Measurements from ENCODE around the gene MMP25. TPM values are rescaled to one million over a fixed set of nuclear protein-coding genes. Genes with fewer than 3 reads are reported as not detected.
A peak's percentile ranks its signal among the peaks of the same experiment; 100 is the strongest.

Gene MMP25
- total RNA-seq, 2 experiments from 2014 or later, result 1.1 to 1.5 TPM

GRCh38 chr16:3022208-3022683, 24.1 kb upstream of the MMP25 start:
- H3K36me3 Mint-ChIP-seq (ENCODE audit: low read depth), result peaks cover 14% of the 10 kb centered on the region
- ChIA-PET CTCF (interaction anchor here (0.8 to 10.5 kb wide), 7 partner anchors 9 to 109 kb away, joined by 3 to 135 read pairs (median 6); no protein-coding TSS in a partner anchor), POLR2A (interaction anchor here (0.9 kb wide), 2 partner anchors 42 to 104 kb away, joined by 3 to 4 read pairs; partner anchors contain the start of gene PKMYT1)
- intact Hi-C loops (cut with micrococcal nuclease), result no loop called here
- H3K27ac Mint-ChIP-seq, result peak overlapping the region; percentile 97
- peaks cover 2% of the 10 kb centered on the region for H3K27me3 Mint-ChIP-seq
- H3K9me3 Mint-ChIP-seq, result no peaks in the 10 kb centered on the region
- peaks cover 44% of the 10 kb centered on the region for H3K4me1 Mint-ChIP-seq (ENCODE audit: low read depth)
- no peak for TF ChIP-seq CTCF (IDR thresholded peaks at IDR 0.05)
- peak overlapping the region; percentile 77 for H3K4me3 Mint-ChIP-seq
- ATAC-seq, result peak; percentile 22
- peak; percentile 97 for DNase-seq

GRCh38 chr16:3022684-3023414, 23.5 kb upstream of the MMP25 start:
- peak overlapping the region; percentile 77 for H3K4me3 Mint-ChIP-seq
- ChIA-PET POLR2A (interaction anchor here (0.5 to 1.3 kb wide), 2 partner anchors 8 to 35 kb away, joined by 3 read pairs; no protein-coding TSS in a partner anchor), CTCF (interaction anchor here (0.8 to 10.5 kb wide), 8 partner anchors 8 to 112 kb away, joined by 3 to 135 read pairs (median 6); partner anchors contain the start of gene ZNF213)
- ATAC-seq, result no peak
- peak overlapping the region; percentile 97 for H3K27ac Mint-ChIP-seq
- TF ChIP-seq CTCF (IDR thresholded peaks at IDR 0.05), result no peak
- peak; percentile 52 for DNase-seq
- intact Hi-C loops (cut with micrococcal nuclease), result no loop called here
- H3K27me3 Mint-ChIP-seq, result peaks cover 2% of the 10 kb centered on the region
- H3K9me3 Mint-ChIP-seq, result no peaks in the 10 kb centered on the region
- H3K36me3 Mint-ChIP-seq (ENCODE audit: low read depth), result peaks cover 14% of the 10 kb centered on the region
- H3K4me1 Mint-ChIP-seq (ENCODE audit: low read depth), result peaks cover 48% of the 10 kb centered on the region

- H3K27me3 Mint-ChIP-seq, result peaks cover 4% of the 10 kb centered on the region
- H3K9me3 Mint-ChIP-seq, result no peaks in the 10 kb centered on the region
- peak overlapping the region; percentile 97 for H3K27ac Mint-ChIP-seq
- peaks cover 14% of the 10 kb centered on the region for H3K36me3 Mint-ChIP-seq (ENCODE audit: low read depth)
- intact Hi-C loops (cut with micrococcal nuclease), result no loop called here
- no peak for ATAC-seq
- ChIA-PET POLR2A (interaction anchor here (0.5 to 1.3 kb wide), 2 partner anchors 9 to 34 kb away, joined by 3 read pairs; no protein-coding TSS in a partner anchor), CTCF (interaction anchor here (1.2 to 10.5 kb wide), 7 partner anchors 8 to 111 kb away, joined by 3 to 135 read pairs (median 7); partner anchors contain the start of gene ZNF213)
- no peak for TF ChIP-seq CTCF (IDR thresholded peaks at IDR 0.05)
- H3K4me3 Mint-ChIP-seq, result peak overlapping the region; percentile 77
- no peak for DNase-seq
- peaks cover 48% of the 10 kb centered on the region for H3K4me1 Mint-ChIP-seq (ENCODE audit: low read depth)
Measured at GRCh38 chr16:3023415-3023668, 23.0 kb upstream of the MMP25 start.

GRCh38 chr16:3023669-3024478, 22.5 kb upstream of the MMP25 start, which contains the start of the genes HCFC1R1 and THOC6:
Gene HCFC1R1 (minus strand): TSS chr16:3023942. CDS start chr16:3023941, 1 bp downstream.
Gene THOC6 (plus strand): TSS chr16:3024035. CDS start chr16:3024327, 292 bp downstream.
- no peak for TF ChIP-seq CTCF (IDR thresholded peaks at IDR 0.05)
- ChIA-PET POLR2A (interaction anchor here (0.5 to 1.3 kb wide), 5 partner anchors 10 to 376 kb away, joined by 3 read pairs; no protein-coding TSS in a partner anchor), CTCF (interaction anchor here (1.0 to 10.5 kb wide), 7 partner anchors 7 to 111 kb away, joined by 3 to 135 read pairs (median 7); partner anchors contain the start of gene ZNF213)
- Mint-ChIP-seq H3K36me3 (ENCODE audit: low read depth) (peaks cover 14% of the 10 kb centered on the region), H3K9me3 (no peaks in the 10 kb centered on the region), H3K27me3 (peaks cover 7% of the 10 kb centered on the region), H3K4me3 (peak within 1 kb of the TSS; percentile 77), H3K4me1 (ENCODE audit: low read depth) (peaks cover 50% of the 10 kb centered on the region), H3K27ac (peak within 1 kb of the TSS; percentile 97)
- intact Hi-C loops (cut with micrococcal nuclease), result no loop called here
- ATAC-seq (peak; percentile 70), DNase-seq (peak; percentile 99)
